Measurements from ENCODE around the gene SEL1L.
"Not testable (repeated sequence)": the region's sequence is repeated elsewhere in the genome, so short reads cannot be mapped to it uniquely, and the experiment has no call there.

The SEL1L gene

GRCh38 chr14:81533536-81534343, at the start of gene SEL1L:
SEL1L (minus strand) TSS chr14:81533853; CDS start chr14:81533744, 109 bp downstream.
- DNase-seq, result peak; percentile 100

GRCh38 chr14:81582420-81582819, 48.8 kb upstream of the SEL1L start:
- no peak for DNase-seq

- no peak for DNase-seq
These were observed 45.5 kb upstream of the SEL1L start for GRCh38 chr14:81579115-81579514.

DNA sequence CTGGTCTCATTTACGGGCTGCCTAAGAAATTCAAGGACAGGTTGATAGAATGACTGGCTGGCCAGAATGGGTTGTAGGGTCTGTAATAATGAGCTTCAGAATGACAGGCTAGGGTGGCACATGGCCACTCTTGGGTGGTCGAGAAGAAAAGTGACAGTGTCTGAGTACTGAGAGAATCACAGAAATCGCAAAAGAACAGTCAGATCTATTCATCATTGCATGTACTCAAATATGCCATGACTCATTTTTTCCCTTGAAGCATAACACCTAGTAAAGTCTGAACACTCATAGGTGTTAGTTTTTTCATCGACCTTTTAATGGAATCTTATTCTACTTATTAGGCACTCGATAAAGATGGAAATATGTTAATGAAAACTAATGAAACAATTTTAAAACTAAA, 37.8 kb upstream of the SEL1L start:
- no peak for DNase-seq

GRCh38 chr14:81567302-81567701, 33.6 kb upstream of the SEL1L start:
- no peak for DNase-seq

- DNase-seq, result no peak
These were observed 32.0 kb upstream of the SEL1L start for GRCh38 chr14:81565441-81566290.

DNA sequence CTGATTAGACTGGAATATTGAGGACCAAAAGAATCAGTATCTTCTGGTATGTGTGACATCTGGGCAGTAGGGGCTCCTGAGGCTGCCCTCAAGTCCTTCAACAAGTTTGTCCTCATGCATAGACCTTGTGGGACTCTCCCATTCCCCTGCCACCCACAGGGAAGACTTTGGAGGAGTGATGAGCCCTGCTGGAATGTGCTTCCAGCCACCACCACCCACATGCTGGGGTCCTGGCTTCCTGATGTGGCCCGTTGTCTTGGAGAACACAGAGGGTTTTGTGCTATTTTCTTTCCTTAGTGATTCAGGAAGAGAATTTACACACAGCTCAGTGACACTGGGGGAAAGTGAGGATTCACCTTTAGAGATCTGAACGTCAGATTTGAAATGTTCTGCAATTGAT, 29.2 kb upstream of the SEL1L start:
- DNase-seq, result no peak

GRCh38 chr14:81561084-81561775, 27.6 kb upstream of the SEL1L start:
- no peak for DNase-seq

- DNase-seq, result no peak
These were observed 25.7 kb upstream of the SEL1L start for GRCh38 chr14:81559385-81559784.

DNA sequence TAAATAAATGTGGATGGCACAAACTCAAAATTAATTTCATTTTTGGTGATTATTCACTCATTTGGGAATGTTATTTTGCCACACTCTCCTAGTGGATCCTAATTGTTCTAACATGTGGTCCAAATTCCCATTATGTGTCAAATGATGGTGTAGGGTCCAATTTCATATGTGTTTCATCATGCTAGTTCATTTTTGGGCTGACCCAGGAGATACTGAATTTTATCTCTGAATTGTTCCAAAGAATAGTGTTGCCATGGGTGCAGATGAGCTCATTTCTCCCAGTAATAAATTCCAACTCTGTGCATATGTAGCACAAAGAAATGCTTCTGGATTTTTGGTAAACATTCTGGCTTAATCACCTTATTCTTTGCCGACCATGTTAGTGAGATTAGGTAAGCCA, 23.5 kb upstream of the SEL1L start:
- no peak for DNase-seq

- DNase-seq, result no peak
These were observed 22.0 kb upstream of the SEL1L start for GRCh38 chr14:81555684-81556083.

DNA sequence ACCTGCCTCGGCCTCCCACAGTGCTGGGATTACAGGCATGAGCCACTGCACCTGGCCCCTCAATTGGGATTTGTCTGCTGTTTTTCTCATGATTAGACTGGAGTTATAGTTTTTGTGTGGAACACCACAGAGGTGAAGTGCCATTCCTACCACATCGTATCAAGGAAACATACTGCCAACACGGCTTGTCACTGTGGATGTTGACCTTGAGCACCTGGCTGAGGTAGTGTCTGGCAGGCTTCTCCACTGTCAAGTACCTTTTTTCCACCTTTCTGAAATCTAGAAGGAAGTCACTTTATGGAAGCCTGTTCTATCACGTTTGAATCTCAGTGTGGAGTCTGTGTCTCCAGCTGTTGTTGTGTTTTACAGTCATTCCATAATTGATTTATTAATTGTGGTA, 21.4 kb upstream of the SEL1L start:
- DNase-seq, result no peak

DNA sequence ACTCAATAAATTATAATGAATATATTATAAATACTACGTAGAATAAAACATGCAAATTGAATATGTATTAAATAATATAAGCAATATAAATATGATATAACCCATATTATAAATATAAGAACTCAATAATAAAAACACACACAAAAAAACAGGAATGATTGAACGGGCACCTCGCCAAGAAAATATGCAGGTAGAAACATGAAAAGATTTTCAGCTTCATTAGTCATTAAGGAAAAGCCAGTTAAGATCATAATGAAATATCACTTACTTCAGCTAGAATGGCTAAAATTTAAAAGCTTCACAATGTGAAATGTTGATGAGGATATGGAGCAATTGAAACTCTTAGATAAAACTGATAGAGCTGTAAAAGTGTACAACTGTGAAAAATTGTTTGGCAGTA, 17.8 kb upstream of the SEL1L start:
- no peak for DNase-seq

DNA sequence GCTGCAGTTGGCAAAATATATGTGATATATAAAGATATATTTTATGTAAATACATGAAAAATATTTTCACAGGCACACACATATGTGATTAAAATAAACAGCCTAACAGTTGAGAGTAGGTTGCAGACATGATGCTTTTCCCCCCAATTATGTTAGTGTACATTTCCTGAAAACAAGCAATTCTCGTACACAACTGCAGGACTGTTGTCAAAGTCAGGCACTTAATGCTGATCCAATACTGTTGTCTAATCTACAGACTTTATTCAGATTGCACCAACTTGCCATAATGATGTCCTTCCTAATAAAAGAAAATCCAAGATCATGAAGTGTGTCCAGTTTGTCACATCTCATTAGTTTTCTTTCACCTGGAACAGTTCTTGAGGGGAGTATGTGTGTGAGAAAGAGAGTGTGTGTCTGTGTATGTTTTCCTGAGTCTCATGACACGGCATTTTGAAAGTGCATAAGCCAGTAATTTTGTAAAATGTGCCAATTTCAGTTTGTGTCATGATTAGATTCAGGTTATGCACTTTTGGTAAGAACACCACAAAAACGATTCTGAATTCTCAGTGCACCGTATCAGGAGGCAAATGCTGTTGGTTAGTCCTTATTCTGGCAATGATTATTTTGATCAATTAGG, 16.5 kb upstream of the SEL1L start:
- no peak for DNase-seq

DNA sequence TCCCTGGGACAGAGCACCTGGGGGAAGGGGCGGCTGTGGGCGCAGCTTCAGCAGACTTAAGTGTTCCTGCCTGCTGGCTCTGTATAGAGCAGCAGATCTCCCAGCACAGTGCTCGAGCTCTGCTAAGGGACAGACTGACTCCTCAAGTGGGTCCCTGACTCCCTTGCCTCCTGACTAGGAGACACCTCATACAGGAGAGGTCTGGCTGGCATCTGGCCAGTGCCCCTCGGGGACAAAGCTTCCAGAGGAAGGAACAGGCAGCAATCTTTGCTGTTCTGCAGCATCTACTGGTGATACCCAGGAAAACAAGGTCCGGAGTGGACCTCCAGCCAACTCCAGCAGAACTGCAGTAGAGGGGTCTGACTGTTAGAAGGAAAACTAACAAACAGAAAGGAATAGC, 7.6 kb upstream of the SEL1L start:
- DNase-seq, result not testable (repeated sequence)

- DNase-seq, result no peak
These were observed 3.5 kb upstream of the SEL1L start for GRCh38 chr14:81537193-81537592.

- no peak for DNase-seq
These were observed 2.7 kb upstream of the SEL1L start for GRCh38 chr14:81536241-81536771.

GRCh38 chr14:81535396-81536164, 1.9 kb upstream of the SEL1L start:
- DNase-seq, result no peak

GRCh38 chr14:81534510-81535074, 939 bp upstream of the SEL1L start:
- DNase-seq, result no peak

DNA sequence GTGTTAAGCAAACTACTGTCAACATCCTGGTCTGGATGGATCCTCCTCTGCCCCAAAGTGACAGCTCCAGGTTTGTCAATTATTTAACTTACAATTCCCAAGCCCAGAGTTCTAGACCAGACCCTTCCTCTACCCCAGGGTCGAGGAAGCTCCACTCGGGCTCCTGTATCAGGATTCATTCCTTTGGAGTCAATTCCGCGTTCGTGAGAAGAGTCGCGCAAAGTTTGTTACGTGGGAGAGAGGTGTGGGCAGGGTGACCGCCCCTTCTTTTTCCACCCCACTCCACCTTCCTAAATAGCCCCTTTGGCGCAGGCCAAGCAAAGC, 479 bp downstream of the SEL1L start:
- peak in 1 of 2 experiments; percentile 23 for DNase-seq

GRCh38 chr14:81529391-81529790, 4.3 kb downstream of the SEL1L start:
- DNase-seq, result no peak

DNA sequence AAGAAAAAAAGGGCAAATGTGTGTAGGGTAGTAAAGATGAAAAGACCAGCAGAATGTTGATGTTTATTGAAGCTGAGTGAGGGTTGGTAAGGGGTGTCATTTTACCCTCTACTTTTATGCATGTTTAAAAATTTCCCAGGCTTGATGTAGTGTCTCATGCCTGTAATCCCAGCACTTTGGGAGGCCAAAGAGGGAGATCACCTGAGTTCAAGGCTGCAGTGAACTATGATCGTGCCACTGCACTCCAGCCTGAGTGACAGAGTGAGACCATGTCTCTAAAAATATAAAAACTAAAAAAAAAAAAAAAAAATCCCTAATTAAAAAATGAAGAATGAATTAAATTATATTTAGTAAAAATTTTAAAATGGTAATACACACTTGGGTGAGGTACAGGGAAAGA, 8.5 kb downstream of the SEL1L start:
- no peak for DNase-seq
